SK-N-SH treated with all-trans-retinoic acid at 6 μM for 48 hours (cell line): Measurements from ENCODE around the gene ATG10.

Experiments used
- ATAC-seq: fragments of 200-7000 bp; cut with Tn5 transposase; 3 replicates; pipeline ENCODE4 v1.9.1; 2020; ENCODE audit warnings: mild to moderate bottlenecking, moderate library complexity
- ARNTL ChIP-seq: fragments of 450-650 bp; formaldehyde crosslinking; IDR thresholded peaks from 2 replicates; pipeline ENCODE4 v1.5.0; 2020; ENCODE audit warnings: low read depth, mild to moderate bottlenecking, moderate library complexity, borderline replicate concordance
- BACH2 ChIP-seq: fragments of 250-450 bp; sonication (Bioruptor Pico); IDR thresholded peaks from 2 replicates; pipeline ENCODE4 v1.9.0; 2021; ENCODE audit warnings: mild to moderate bottlenecking, borderline replicate concordance
- CSDC2 ChIP-seq: fragments of 250-450 bp; sonication (Bioruptor Pico); IDR thresholded peaks from 2 replicates; pipeline ENCODE4 v1.5.0; 2020; ENCODE audit warnings: mild to moderate bottlenecking, moderate library complexity
- ESRRG ChIP-seq: fragments of 250-450 bp; sonication (Bioruptor Pico); IDR thresholded peaks from 2 replicates; pipeline ENCODE4 v1.6.1; 2021; ENCODE audit warnings: mild to moderate bottlenecking
- OSR1 ChIP-seq: fragments of 250-450 bp; sonication (Bioruptor Pico); IDR thresholded peaks from 2 replicates; pipeline ENCODE4 v1.8.0; 2022; ENCODE audit warnings: moderate library complexity, mild to moderate bottlenecking, inconsistent platforms
- TOX ChIP-seq: fragments of 250-450 bp; sonication (Bioruptor Pico); IDR thresholded peaks from 2 replicates; pipeline ENCODE4 v1.8.0; 2021; ENCODE audit warnings: mild to moderate bottlenecking, moderate library complexity, borderline replicate concordance
- ZC3H10 ChIP-seq: fragments of 250-450 bp; sonication (Bioruptor Pico); IDR thresholded peaks from 2 replicates; pipeline ENCODE4 v1.5.1; 2021; ENCODE audit warnings: mild to moderate bottlenecking, moderate library complexity
- ZFP30 ChIP-seq: fragments of 450-650 bp; formaldehyde crosslinking; IDR thresholded peaks from 2 replicates; pipeline ENCODE4 v1.5.0; 2022; ENCODE audit warnings: mild to moderate bottlenecking, moderate library complexity
- ZNF565 ChIP-seq: fragments of 450-650 bp; formaldehyde crosslinking; conservative IDR thresholded peaks from 2 replicates; pipeline ENCODE4 v1.5.0; 2020; ENCODE audit warnings: low read depth, mild to moderate bottlenecking, moderate library complexity
- TF ChIP-seq, protein P1 (sequence below): fragments of 250-450 bp; sonication (Bioruptor Pico); IDR thresholded peaks from 2 replicates; pipeline ENCODE4 v1.5.1; 2020; ENCODE audit warnings: low read depth, mild to moderate bottlenecking, moderate library complexity
- TF ChIP-seq, protein P2 (sequence below): fragments of 250-450 bp; sonication (Bioruptor Pico); IDR thresholded peaks from 2 replicates; pipeline ENCODE4 v1.5.1; 2021; ENCODE audit warnings: mild to moderate bottlenecking, moderate library complexity
- TF ChIP-seq, protein P3 (sequence below): fragments of 250-450 bp; sonication (Bioruptor Pico); IDR thresholded peaks from 2 replicates; pipeline ENCODE4 v1.5.0; 2020; ENCODE audit warnings: mild to moderate bottlenecking, moderate library complexity
- TF ChIP-seq, protein P4 (sequence below): fragments of 250-450 bp; sonication (Bioruptor Pico); IDR thresholded peaks from 2 replicates; pipeline ENCODE4 v1.8.0; 2021; ENCODE audit warnings: low read depth, mild to moderate bottlenecking, moderate library complexity, borderline replicate concordance
- TF ChIP-seq, protein P5 (sequence below): fragments of 250-450 bp; sonication (Bioruptor Pico); IDR thresholded peaks from 2 replicates; pipeline ENCODE4 v1.8.0; 2020; ENCODE audit warnings: mild to moderate bottlenecking, moderate library complexity, borderline replicate concordance

ATG10 gene

DNA sequence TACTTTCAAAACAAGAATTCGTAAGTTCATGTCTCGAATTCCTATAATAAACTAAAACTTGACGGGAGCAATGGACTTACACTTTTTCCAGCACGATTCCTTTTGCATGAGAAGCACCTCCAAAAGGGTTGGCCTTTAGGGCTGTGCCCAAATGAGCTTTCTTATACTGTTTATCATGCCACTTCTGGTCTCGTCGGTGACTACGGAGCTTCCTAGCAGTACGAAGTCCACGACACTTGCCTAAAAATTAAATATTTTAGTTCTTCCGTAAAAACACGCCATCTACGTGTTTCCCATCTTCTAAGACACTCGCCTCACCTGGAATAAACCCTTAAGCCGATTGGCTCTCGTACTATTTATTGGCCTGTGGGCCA is 305.8 kb downstream of the ATG10 start:
- TF ChIP-seq ZC3H10 (CRISPR knock-in tag) (no peak), CSDC2 (no peak), ZFP30 (no peak), ARNTL (CRISPR knock-in tag) (no peak), ESRRG (CRISPR knock-in tag) (no peak), OSR1 (no peak)
- TF ChIP-seq, protein P1, sequence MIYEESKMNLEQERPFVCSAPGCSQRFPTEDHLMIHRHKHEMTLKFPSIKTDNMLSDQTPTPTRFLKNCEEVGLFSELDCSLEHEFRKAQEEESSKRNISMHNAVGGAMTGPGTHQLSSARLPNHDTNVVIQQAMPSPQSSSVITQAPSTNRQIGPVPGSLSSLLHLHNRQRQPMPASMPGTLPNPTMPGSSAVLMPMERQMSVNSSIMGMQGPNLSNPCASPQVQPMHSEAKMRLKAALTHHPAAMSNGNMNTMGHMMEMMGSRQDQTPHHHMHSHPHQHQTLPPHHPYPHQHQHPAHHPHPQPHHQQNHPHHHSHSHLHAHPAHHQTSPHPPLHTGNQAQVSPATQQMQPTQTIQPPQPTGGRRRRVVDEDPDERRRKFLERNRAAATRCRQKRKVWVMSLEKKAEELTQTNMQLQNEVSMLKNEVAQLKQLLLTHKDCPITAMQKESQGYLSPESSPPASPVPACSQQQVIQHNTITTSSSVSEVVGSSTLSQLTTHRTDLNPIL (CRISPR knock-in tag): no peak
- TF ChIP-seq, protein P2, sequence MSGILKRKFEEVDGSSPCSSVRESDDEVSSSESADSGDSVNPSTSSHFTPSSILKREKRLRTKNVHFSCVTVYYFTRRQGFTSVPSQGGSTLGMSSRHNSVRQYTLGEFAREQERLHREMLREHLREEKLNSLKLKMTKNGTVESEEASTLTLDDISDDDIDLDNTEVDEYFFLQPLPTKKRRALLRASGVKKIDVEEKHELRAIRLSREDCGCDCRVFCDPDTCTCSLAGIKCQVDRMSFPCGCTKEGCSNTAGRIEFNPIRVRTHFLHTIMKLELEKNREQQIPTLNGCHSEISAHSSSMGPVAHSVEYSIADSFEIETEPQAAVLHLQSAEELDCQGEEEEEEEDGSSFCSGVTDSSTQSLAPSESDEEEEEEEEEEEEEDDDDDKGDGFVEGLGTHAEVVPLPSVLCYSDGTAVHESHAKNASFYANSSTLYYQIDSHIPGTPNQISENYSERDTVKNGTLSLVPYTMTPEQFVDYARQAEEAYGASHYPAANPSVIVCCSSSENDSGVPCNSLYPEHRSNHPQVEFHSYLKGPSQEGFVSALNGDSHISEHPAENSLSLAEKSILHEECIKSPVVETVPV (CRISPR knock-in tag): no peak
- TF ChIP-seq, protein P3, sequence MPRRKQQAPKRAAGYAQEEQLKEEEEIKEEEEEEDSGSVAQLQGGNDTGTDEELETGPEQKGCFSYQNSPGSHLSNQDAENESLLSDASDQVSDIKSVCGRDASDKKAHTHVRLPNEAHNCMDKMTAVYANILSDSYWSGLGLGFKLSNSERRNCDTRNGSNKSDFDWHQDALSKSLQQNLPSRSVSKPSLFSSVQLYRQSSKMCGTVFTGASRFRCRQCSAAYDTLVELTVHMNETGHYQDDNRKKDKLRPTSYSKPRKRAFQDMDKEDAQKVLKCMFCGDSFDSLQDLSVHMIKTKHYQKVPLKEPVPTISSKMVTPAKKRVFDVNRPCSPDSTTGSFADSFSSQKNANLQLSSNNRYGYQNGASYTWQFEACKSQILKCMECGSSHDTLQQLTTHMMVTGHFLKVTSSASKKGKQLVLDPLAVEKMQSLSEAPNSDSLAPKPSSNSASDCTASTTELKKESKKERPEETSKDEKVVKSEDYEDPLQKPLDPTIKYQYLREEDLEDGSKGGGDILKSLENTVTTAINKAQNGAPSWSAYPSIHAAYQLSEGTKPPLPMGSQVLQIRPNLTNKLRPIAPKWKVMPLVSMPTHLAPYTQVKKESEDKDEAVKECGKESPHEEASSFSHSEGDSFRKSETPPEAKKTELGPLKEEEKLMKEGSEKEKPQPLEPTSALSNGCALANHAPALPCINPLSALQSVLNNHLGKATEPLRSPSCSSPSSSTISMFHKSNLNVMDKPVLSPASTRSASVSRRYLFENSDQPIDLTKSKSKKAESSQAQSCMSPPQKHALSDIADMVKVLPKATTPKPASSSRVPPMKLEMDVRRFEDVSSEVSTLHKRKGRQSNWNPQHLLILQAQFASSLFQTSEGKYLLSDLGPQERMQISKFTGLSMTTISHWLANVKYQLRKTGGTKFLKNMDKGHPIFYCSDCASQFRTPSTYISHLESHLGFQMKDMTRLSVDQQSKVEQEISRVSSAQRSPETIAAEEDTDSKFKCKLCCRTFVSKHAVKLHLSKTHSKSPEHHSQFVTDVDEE (CRISPR knock-in tag): no peak
- TF ChIP-seq, protein P4, sequence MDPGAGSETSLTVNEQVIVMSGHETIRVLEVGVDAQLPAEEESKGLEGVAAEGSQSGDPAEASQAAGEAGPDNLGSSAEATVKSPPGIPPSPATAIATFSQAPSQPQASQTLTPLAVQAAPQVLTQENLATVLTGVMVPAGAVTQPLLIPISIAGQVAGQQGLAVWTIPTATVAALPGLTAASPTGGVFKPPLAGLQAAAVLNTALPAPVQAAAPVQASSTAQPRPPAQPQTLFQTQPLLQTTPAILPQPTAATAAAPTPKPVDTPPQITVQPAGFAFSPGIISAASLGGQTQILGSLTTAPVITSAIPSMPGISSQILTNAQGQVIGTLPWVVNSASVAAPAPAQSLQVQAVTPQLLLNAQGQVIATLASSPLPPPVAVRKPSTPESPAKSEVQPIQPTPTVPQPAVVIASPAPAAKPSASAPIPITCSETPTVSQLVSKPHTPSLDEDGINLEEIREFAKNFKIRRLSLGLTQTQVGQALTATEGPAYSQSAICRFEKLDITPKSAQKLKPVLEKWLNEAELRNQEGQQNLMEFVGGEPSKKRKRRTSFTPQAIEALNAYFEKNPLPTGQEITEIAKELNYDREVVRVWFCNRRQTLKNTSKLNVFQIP (CRISPR knock-in tag): no peak
- peak; percentile 3; the same call in 1 of the 3 replicates for ATAC-seq

DNA sequence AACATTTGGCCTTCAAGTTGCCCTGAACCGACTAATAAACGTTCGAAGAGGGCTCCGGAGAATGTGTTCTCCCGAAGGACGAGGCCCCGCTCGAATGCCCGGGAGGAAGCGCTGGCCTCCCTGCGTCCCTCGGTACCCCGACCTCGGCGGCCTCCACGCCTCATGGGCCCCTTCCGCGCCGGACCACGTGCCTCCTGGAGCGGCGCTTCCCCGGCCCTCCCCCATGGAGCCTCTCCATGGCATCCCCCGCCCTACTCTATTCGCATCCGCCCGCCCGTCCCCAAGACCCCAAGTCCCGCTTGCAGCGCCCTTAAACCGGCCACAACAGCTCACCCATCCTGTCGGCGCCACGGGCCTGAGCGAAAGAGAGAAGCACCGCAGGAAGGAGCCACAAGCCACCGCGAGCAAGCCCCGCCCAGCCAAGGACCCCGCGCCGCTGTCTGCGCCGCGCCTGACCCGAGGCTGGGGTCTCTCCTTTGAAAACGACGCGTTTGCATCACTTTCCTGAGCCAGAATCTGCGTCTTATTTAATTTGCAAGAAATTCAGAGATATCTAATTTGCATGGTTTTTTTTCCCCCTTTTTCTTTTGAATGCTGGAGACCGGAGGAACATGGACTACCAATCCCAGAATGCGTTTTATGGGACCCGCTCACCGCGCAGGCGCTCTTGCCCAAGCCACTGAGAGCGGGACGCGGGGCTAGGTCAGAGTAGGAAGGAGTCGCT is 306.3 kb downstream of the ATG10 start, which contains the start of gene RPS23:
Gene RPS23, minus strand, starts transcription at position 368 of the 724 bp plus-strand sequence. Its CDS starts 31 bp downstream, at position 337.
- peak; percentile 95 for ATAC-seq

More for the DNA sequence above, 306.3 kb downstream of the ATG10 start, which contains the start of gene RPS23:
- TF ChIP-seq, protein P2 (CRISPR knock-in tag): 0 out of 2 replicates have a peak, but pooled peaks have one; percentile 32
- TF ChIP-seq, protein P3 (CRISPR knock-in tag): no peak
- TF ChIP-seq TOX (no peak), ZNF565 (CRISPR knock-in tag) (no peak), BACH2 (no peak)
- TF ChIP-seq, protein P5, sequence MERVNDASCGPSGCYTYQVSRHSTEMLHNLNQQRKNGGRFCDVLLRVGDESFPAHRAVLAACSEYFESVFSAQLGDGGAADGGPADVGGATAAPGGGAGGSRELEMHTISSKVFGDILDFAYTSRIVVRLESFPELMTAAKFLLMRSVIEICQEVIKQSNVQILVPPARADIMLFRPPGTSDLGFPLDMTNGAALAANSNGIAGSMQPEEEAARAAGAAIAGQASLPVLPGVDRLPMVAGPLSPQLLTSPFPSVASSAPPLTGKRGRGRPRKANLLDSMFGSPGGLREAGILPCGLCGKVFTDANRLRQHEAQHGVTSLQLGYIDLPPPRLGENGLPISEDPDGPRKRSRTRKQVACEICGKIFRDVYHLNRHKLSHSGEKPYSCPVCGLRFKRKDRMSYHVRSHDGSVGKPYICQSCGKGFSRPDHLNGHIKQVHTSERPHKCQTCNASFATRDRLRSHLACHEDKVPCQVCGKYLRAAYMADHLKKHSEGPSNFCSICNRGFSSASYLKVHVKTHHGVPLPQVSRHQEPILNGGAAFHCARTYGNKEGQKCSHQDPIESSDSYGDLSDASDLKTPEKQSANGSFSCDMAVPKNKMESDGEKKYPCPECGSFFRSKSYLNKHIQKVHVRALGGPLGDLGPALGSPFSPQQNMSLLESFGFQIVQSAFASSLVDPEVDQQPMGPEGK (CRISPR knock-in tag): no peak
- TF ChIP-seq, all 23 proteins: peak for 1
